Adrenal gland (tissue), 12 donors: ENCODE results near the gene NKAIN2. TPM values are rescaled to one million over a fixed set of nuclear protein-coding genes. Genes with fewer than 3 reads are reported as not detected.

ENCODE experiments used
- DNase-seq, 7 donors: peaks; one replicate each; pipeline ENCODE4 v3.0.0-alpha.2; 2019 to 2020
- H3K27ac ChIP-seq, 5 donors: fragments of 200-600 bp; sonication (generic) in 4 of 5; 1 replicate in 3 of 5; 2 replicates in 2 of 5; pipeline versions ENCODE4 v1.5.1 to v1.8.0; 2016 to 2020; ENCODE audit warnings: mild to moderate bottlenecking in 1 of 5
- H3K27me3 ChIP-seq: fragments of 200-600 bp; 2 replicates; pipeline ENCODE4 v1.8.0; 2021
- H3K36me3 ChIP-seq, 2 donors: fragments of 200-600 bp; replicated peaks in 1 of 2; 1 replicate in 1 of 2; 2 replicates in 1 of 2; pipeline versions ENCODE4 v1.5.1 to v1.8.0; 2018 to 2022
- H3K4me1 ChIP-seq, 2 donors: fragments of 200-600 bp; replicated peaks in 1 of 2; 1 replicate in 1 of 2; 2 replicates in 1 of 2; pipeline versions ENCODE4 v1.5.1 to v1.8.0; 2018 to 2021
- H3K4me3 ChIP-seq, 4 donors: fragments of 200-600 bp; sonication (generic) in 3 of 4; one replicate each; pipeline ENCODE4 v1.5.1; 2016 to 2018
- H3K9me3 ChIP-seq, 3 donors: fragments of 200-600 bp; sonication (generic) in 1 of 3; replicated peaks in 1 of 3; 1 replicate in 2 of 3; 2 replicates in 1 of 3; pipeline versions ENCODE4 v1.5.1 to v1.8.0; 2016 to 2021
- POLR2A ChIP-seq, 2 donors: fragments of 450-650 bp; IDR thresholded peaks; one replicate each; pipeline ENCODE4 v1.6.1; 2017; ENCODE audit warnings: antibody characterized with exemption in 2 of 2, mild to moderate bottlenecking in 2 of 2, moderate library complexity in 1 of 2
- WGBS, 4 donors: extraction: QIAGEN DNeasy Blood & Tissue Kit in 2 of 4; methylation state at CpG; one replicate each; pipeline versions ENCODE4 v1.1.5 to v1.1.7; 2013 to 2017; 5-methylcytosine and 5-hydroxymethylcytosine counted together
- intact Hi-C, 2 donors: fragments of 100-400 bp; cut with DNase I; formaldehyde crosslinking; loops; one replicate each; pipeline versions ENCODE4 v1.14.1 to v1.15.0; 2022 to 2023
- polyA plus RNA-seq, 3 donors: library from polyadenylated mRNA; stranded (reverse); fragments of 200-250 nt in 2 of 3; fragments of 350-450 nt in 1 of 3; fragmentation: Illumina TruSeq in 1 of 3; extraction: RNeasy Lipid Tissue Mini Kit (QIAGEN cat#74804) in 1 of 3; gene quantifications; one replicate each; pipeline ENCODE4 v1.2.3, GENCODE V29; 2013 to 2014
- total RNA-seq, 9 donors: library from RNA; depleted of rRNA in 4 of 9; stranded (reverse); fragments of >200 nt in 4 of 9; fragments of 120-200 nt in 1 of 9; fragmentation: NEBNext Ultra II Directional in 1 of 9; extraction: Animal tissue kit (Norgen Biotek cat#: 25700) in 1 of 9; gene quantifications; one replicate each; pipeline versions ENCODE4 v1.1.0 to v1.2.4, GENCODE V29; 2013 to 2023
- TF ChIP-seq, protein P1 (sequence below), 6 experiments: fragments of 450-650 bp in 4 of 6; fragments of 200-600 bp in 2 of 6; sonication (generic) in 1 of 6; IDR thresholded peaks; 1 replicate in 5 of 6; 2 replicates in 1 of 6; pipeline versions ENCODE4 v1.5.1 to v1.8.0; 2016 to 2021; ENCODE audit warnings: antibody characterized with exemption in 6 of 6, mild to moderate bottlenecking in 2 of 6, moderate library complexity in 1 of 6
- donor health status: healthy with polysubstance abuse.
- donor health status: Bipolar disorder and iron deficiency.
- donor health status: DM: yes; HTN: yes; CAD: no.
- donor health status: DM: no; HTN: no; CAD: no.
- donor health status: DM: no; HTN: no; CAD: no.
- donor health status: DM: yes; HTN: yes; CAD: no.

The NKAIN2 gene
- total and polyA plus RNA-seq, 12 donors = under 0.01 to 0.61 (median 0.23) TPM; not detected in 3

DNA sequence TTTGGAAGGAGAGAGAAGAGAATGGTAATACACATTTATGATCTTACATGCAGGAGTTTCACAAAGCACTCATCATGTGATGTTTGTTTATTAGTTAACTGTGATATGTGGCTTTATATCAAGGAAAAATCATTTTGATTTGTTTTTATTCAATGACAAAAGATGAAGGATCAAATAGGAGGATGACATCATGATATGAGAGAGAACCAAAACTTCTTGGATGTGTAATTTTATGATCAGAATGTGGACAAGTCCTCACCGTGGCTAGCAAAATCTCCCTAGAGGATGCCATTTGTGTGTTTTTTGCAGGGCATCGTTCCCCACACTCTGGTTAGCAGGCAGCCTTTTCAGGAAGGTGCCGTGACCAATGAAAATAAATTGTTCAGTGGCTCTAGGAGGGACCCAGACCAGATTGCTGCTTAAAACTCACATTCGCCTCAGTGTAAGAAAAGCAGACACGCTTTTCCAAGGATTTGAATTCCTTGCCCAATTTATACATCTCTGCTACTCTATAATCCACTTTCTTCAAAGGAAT, 552.7 kb downstream of the NKAIN2 start:
- intact Hi-C loops = no loop called here
- no peak for DNase-seq
- no peaks in the 10 kb centered on the region for H3K36me3 ChIP-seq
- H3K27ac ChIP-seq = no peak overlapping the region
- TF ChIP-seq POLR2A (IDR thresholded peaks at IDR 0.05) = no peak
- TF ChIP-seq, protein P1, sequence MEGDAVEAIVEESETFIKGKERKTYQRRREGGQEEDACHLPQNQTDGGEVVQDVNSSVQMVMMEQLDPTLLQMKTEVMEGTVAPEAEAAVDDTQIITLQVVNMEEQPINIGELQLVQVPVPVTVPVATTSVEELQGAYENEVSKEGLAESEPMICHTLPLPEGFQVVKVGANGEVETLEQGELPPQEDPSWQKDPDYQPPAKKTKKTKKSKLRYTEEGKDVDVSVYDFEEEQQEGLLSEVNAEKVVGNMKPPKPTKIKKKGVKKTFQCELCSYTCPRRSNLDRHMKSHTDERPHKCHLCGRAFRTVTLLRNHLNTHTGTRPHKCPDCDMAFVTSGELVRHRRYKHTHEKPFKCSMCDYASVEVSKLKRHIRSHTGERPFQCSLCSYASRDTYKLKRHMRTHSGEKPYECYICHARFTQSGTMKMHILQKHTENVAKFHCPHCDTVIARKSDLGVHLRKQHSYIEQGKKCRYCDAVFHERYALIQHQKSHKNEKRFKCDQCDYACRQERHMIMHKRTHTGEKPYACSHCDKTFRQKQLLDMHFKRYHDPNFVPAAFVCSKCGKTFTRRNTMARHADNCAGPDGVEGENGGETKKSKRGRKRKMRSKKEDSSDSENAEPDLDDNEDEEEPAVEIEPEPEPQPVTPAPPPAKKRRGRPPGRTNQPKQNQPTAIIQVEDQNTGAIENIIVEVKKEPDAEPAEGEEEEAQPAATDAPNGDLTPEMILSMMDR (IDR thresholded peaks at IDR 0.05) = no peak
- H3K4me1 ChIP-seq = no peaks in the 10 kb centered on the region
- no peak overlapping the region for H3K4me3 ChIP-seq
- 64 to 67% (median 64%) methylated on average over 5 of the region's 5 CpGs for WGBS, 4 donors
- no peaks in the 10 kb centered on the region for H3K9me3 ChIP-seq
- no peaks in the 10 kb centered on the region for H3K27me3 ChIP-seq

DNA sequence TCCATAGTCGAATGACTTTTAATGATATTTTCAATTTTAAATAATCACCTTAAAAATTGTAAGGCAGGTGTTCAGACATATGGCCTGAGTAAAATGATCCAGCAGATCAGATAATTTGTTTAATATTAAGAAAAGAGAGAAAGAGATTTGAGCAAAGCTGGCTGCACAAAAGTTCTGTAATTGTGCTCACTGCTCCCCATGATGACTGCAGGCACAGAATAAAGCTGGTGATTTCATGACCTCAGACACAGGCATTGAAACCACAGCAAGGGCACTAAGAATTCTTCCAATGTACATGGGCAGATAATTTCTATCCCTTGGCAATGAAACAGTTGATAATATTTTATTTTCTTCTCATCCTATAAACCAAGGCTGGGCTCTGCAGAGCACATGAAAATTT, 553.1 kb downstream of the NKAIN2 start:
- intact Hi-C loops = no loop called here
- 47 to 79% (median 77%) methylated on average over 1 of the region's 1 CpG for WGBS, 4 donors
- no peak for TF ChIP-seq POLR2A (IDR thresholded peaks at IDR 0.05)
- TF ChIP-seq, protein P1 (IDR thresholded peaks at IDR 0.05) = no peak

DNA sequence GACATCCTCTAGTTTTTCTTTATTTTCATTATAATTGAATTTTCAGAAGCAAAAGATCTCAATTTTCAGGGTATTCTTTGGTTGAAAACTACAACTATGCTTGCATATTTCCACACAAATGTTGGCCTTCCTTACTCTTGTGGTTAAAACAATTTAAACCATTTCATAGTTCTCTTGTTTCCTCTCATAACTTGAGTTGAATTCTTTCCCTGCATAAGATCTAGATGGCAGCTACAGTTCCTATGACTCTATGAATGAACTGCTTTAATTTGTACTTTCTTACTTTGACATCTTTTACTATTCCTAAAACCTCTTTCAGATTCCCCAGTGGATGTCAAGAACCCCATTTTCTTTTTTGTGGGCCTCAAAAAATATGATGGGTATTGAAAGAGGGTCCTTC, 564.5 kb downstream of the NKAIN2 start:
- no peak for DNase-seq
- Histone ChIP-seq H3K36me3 (no peaks in the 10 kb centered on the region), H3K27ac (no peak overlapping the region), H3K4me1 (no peaks in the 10 kb centered on the region), H3K4me3 (no peak overlapping the region), H3K9me3 (no peaks in the 10 kb centered on the region), H3K27me3 (no peaks in the 10 kb centered on the region)
- TF ChIP-seq, protein P1 (IDR thresholded peaks at IDR 0.05) = no peak
- TF ChIP-seq POLR2A (IDR thresholded peaks at IDR 0.05) = no peak
- intact Hi-C loops = no loop called here

More for the DNA sequence above, 553.1 kb downstream of the NKAIN2 start:
- Histone ChIP-seq H3K27me3 (no peaks in the 10 kb centered on the region), H3K9me3 (no peaks in the 10 kb centered on the region), H3K36me3 (no peaks in the 10 kb centered on the region), H3K4me1 (no peaks in the 10 kb centered on the region), H3K27ac (no peak overlapping the region), H3K4me3 (no peak overlapping the region)
- DNase-seq = no peak

DNA sequence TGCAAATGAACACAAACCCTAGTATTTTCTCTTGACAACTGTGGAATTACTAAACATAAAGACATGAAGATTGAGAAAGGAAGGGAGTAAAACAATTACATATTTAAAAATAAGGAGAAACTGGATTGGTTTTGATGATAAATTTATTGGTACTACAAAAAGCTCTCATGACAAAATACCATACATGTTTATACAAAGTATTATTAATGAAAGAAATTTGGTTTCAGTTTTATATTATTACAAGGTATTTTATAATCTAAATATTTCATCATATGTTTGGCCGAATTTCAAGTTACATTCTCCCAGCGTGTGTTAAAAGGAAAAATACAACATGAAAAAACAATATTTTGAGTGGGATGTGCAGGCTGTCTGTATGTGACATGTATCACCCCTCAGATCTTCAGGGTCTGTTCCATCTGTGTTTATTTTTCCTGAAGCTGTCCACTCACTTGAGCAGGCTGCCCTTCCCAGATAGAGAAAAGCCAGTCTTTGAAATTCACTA, 568.4 kb downstream of the NKAIN2 start:
- no peak for DNase-seq
- TF ChIP-seq, protein P1 (IDR thresholded peaks at IDR 0.05) = no peak
- TF ChIP-seq POLR2A (IDR thresholded peaks at IDR 0.05) = no peak
- intact Hi-C loops = no loop called here
- Histone ChIP-seq H3K27ac (no peak overlapping the region), H3K4me1 (no peaks in the 10 kb centered on the region), H3K4me3 (no peak overlapping the region), H3K9me3 (no peaks in the 10 kb centered on the region), H3K27me3 (no peaks in the 10 kb centered on the region), H3K36me3 (no peaks in the 10 kb centered on the region)
- WGBS, 4 donors = 29 to 32% (median 30%) methylated on average over 2 of the region's 2 CpGs
